OCI-LY7 (cell line): Measurements from ENCODE around the gene CDKAL1.

Experiments used
- EZH2phosphoT487 ChIP-seq: fragments of 200-600 bp; sonication (generic); IDR thresholded peaks from 2 replicates; pipeline ENCODE4 v1.6.1; 2018; ENCODE audit warnings: low read depth, borderline replicate concordance, mild to moderate bottlenecking, mixed run types, antibody characterized with exemption, low read length, moderate library complexity, mixed read lengths
- TF ChIP-seq, protein P1 (sequence below): fragments of 200-600 bp; sonication (generic); conservative IDR thresholded peaks from 2 replicates; pipeline ENCODE4 v1.5.1; 2014; ENCODE audit warnings: mild to moderate bottlenecking, antibody characterized with exemption, low read length, moderate library complexity, mixed read lengths

DNA sequence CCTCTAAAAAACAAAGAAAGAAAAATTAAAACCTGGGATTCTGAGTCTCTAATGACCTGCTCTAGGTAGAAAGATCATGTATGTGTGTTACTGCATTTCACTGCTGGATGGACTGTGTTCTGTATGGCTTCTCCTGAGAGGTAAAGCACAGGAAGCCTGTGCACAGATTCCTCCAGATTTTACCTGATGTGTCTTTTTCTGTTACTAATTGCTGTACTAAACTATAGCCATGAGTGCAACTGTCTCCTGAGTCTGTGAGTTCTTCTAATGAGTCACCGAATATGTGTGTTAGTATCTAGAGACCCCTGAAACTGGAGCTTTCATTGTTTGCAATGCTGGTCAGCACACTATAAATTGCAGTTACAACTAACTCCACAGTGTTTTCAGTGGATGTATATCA is 270.8 kb downstream of the CDKAL1 start:
- TF ChIP-seq, protein P1, sequence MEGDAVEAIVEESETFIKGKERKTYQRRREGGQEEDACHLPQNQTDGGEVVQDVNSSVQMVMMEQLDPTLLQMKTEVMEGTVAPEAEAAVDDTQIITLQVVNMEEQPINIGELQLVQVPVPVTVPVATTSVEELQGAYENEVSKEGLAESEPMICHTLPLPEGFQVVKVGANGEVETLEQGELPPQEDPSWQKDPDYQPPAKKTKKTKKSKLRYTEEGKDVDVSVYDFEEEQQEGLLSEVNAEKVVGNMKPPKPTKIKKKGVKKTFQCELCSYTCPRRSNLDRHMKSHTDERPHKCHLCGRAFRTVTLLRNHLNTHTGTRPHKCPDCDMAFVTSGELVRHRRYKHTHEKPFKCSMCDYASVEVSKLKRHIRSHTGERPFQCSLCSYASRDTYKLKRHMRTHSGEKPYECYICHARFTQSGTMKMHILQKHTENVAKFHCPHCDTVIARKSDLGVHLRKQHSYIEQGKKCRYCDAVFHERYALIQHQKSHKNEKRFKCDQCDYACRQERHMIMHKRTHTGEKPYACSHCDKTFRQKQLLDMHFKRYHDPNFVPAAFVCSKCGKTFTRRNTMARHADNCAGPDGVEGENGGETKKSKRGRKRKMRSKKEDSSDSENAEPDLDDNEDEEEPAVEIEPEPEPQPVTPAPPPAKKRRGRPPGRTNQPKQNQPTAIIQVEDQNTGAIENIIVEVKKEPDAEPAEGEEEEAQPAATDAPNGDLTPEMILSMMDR = no peak
- TF ChIP-seq EZH2phosphoT487 = no peak
